HAP-1 (cell line): ENCODE data around the gene SCGB1C2.

Experiments used
- DNase-seq, 2 experiments: peaks; one replicate each; pipeline ENCODE4 v3.0.0-alpha.2; 2016 to 2020; ENCODE audit warnings: low spot score in 2 of 2
- H3K27me3 ChIP-seq: fragments of 250-450 bp; sonication (Bioruptor Pico); 2 replicates; pipeline ENCODE4 v1.5.1; 2020; ENCODE audit warnings: low read depth, mild to moderate bottlenecking, moderate library complexity
- H3K36me3 ChIP-seq: fragments of 250-450 bp; sonication (Bioruptor Pico); replicated peaks from 2 replicates; pipeline ENCODE4 v1.5.1; 2020; ENCODE audit warnings: mild to moderate bottlenecking
- H3K4me1 ChIP-seq: fragments of 250-450 bp; sonication (Bioruptor Pico); 2 replicates; pipeline ENCODE4 v1.5.1; 2020; ENCODE audit warnings: mild to moderate bottlenecking
- H3K4me3 ChIP-seq: fragments of 250-450 bp; sonication (Bioruptor Pico); 2 replicates; pipeline ENCODE4 v1.5.1; 2020; ENCODE audit warnings: mild to moderate bottlenecking, moderate library complexity
- H3K9me3 ChIP-seq: fragments of 250-450 bp; sonication (Bioruptor Pico); 2 replicates; pipeline ENCODE4 v1.5.1; 2020; ENCODE audit warnings: mild to moderate bottlenecking, moderate library complexity
- in situ Hi-C: fragments of 300-500 bp; cut with MboI; formaldehyde crosslinking; loops from 3 replicates; pipeline ENCODE4 v1.14.3; 2020; ENCODE audit warnings: low sequenced_read_pairs, inconsistent platforms, mixed read lengths

SCGB1C2 gene

GRCh38 chr17:170130-170670, 32.8 kb downstream of the SCGB1C2 start:
- in situ Hi-C loops, result no loop called here
- no peak for DNase-seq
- no peaks in the 10 kb centered on the region for H3K36me3 ChIP-seq
- no peak overlapping the region for H3K4me3 ChIP-seq
- no peaks in the 10 kb centered on the region for H3K27me3 ChIP-seq
- no peaks in the 10 kb centered on the region for H3K9me3 ChIP-seq
- no peaks in the 10 kb centered on the region for H3K4me1 ChIP-seq

- no peaks in the 10 kb centered on the region for H3K4me1 ChIP-seq
- in situ Hi-C loops, result no loop called here
- H3K27me3 ChIP-seq, result no peaks in the 10 kb centered on the region
- no peaks in the 10 kb centered on the region for H3K36me3 ChIP-seq
- no peak overlapping the region for H3K4me3 ChIP-seq
- DNase-seq, result no peak
- no peaks in the 10 kb centered on the region for H3K9me3 ChIP-seq
These were observed 34.5 kb downstream of the SCGB1C2 start for GRCh38 chr17:171871-172270.

- H3K36me3 ChIP-seq, result no peaks in the 10 kb centered on the region
- H3K4me3 ChIP-seq, result no peak overlapping the region
- no peaks in the 10 kb centered on the region for H3K27me3 ChIP-seq
- in situ Hi-C loops, result no loop called here
- no peak for DNase-seq
- no peaks in the 10 kb centered on the region for H3K9me3 ChIP-seq
- H3K4me1 ChIP-seq, result no peaks in the 10 kb centered on the region
These were observed 35.0 kb downstream of the SCGB1C2 start for GRCh38 chr17:172401-172800.

GRCh38 chr17:173166-173911, 36.0 kb downstream of the SCGB1C2 start:
- H3K4me1 ChIP-seq, result peaks cover 7% of the 10 kb centered on the region
- no peak for DNase-seq
- no peaks in the 10 kb centered on the region for H3K36me3 ChIP-seq
- H3K4me3 ChIP-seq, result no peak overlapping the region
- in situ Hi-C loops, result no loop called here
- no peaks in the 10 kb centered on the region for H3K9me3 ChIP-seq
- no peaks in the 10 kb centered on the region for H3K27me3 ChIP-seq

- Histone ChIP-seq H3K4me1 (peaks cover 16% of the 10 kb centered on the region), H3K27me3 (peaks cover 19% of the 10 kb centered on the region), H3K4me3 (no peak overlapping the region), H3K36me3 (no peaks in the 10 kb centered on the region), H3K9me3 (no peaks in the 10 kb centered on the region)
- no peak for DNase-seq
- in situ Hi-C loops, result no loop called here
These were observed 39.8 kb downstream of the SCGB1C2 start for GRCh38 chr17:177155-177554.

- Histone ChIP-seq H3K9me3 (no peaks in the 10 kb centered on the region), H3K27me3 (peaks cover 25% of the 10 kb centered on the region), H3K4me1 (peaks cover 16% of the 10 kb centered on the region), H3K36me3 (no peaks in the 10 kb centered on the region), H3K4me3 (no peak overlapping the region)
- in situ Hi-C loops, result no loop called here
- no peak for DNase-seq
These were observed 40.4 kb downstream of the SCGB1C2 start for GRCh38 chr17:177762-178161.

GRCh38 chr17:178292-179065, 41.1 kb downstream of the SCGB1C2 start:
- H3K4me1 ChIP-seq, result peaks cover 16% of the 10 kb centered on the region
- H3K4me3 ChIP-seq, result no peak overlapping the region
- peaks cover 29% of the 10 kb centered on the region for H3K27me3 ChIP-seq
- no peaks in the 10 kb centered on the region for H3K9me3 ChIP-seq
- in situ Hi-C loops, result no loop called here
- peak; percentile 73 to 88 for DNase-seq
- H3K36me3 ChIP-seq, result no peaks in the 10 kb centered on the region

GRCh38 chr17:179066-179432, 41.7 kb downstream of the SCGB1C2 start:
- in situ Hi-C loops, result no loop called here
- Histone ChIP-seq H3K27me3 (peaks cover 32% of the 10 kb centered on the region), H3K9me3 (no peaks in the 10 kb centered on the region), H3K4me3 (no peak overlapping the region), H3K36me3 (no peaks in the 10 kb centered on the region), H3K4me1 (peaks cover 16% of the 10 kb centered on the region)
- DNase-seq, result no peak

GRCh38 chr17:179781-180380, 42.5 kb downstream of the SCGB1C2 start:
- Histone ChIP-seq H3K9me3 (no peaks in the 10 kb centered on the region), H3K4me1 (peaks cover 16% of the 10 kb centered on the region), H3K36me3 (no peaks in the 10 kb centered on the region), H3K27me3 (peaks cover 32% of the 10 kb centered on the region), H3K4me3 (peak overlapping the region; percentile 23)
- DNase-seq, result no peak
- in situ Hi-C loops, result no loop called here

- Histone ChIP-seq H3K4me3 (peak overlapping the region; percentile 23), H3K4me1 (peaks cover 16% of the 10 kb centered on the region), H3K9me3 (no peaks in the 10 kb centered on the region), H3K27me3 (peaks cover 35% of the 10 kb centered on the region), H3K36me3 (no peaks in the 10 kb centered on the region)
- DNase-seq, result peak in 1 of 2 experiments; percentile 46
- in situ Hi-C loops, result no loop called here
These were observed 43.2 kb downstream of the SCGB1C2 start for GRCh38 chr17:180381-181244.

GRCh38 chr17:181245-182049, 44.1 kb downstream of the SCGB1C2 start, which contains the start of gene DOC2B:
TSS of gene DOC2B (minus strand) at chr17:181650. CDS start at chr17:181479, 171 bp downstream.
- Histone ChIP-seq H3K9me3 (no peaks in the 10 kb centered on the region), H3K4me1 (peaks cover 16% of the 10 kb centered on the region), H3K36me3 (no peaks in the 10 kb centered on the region), H3K4me3 (peak within 1 kb of the TSS; percentile 23), H3K27me3 (peaks cover 40% of the 10 kb centered on the region)
- DNase-seq, result peak in 1 of 2 experiments; percentile 45
- in situ Hi-C loops, result no loop called here

- H3K9me3 ChIP-seq, result no peaks in the 10 kb centered on the region
- no peak overlapping the region for H3K4me3 ChIP-seq
- H3K36me3 ChIP-seq, result no peaks in the 10 kb centered on the region
- peaks cover 16% of the 10 kb centered on the region for H3K4me1 ChIP-seq
- peaks cover 40% of the 10 kb centered on the region for H3K27me3 ChIP-seq
- in situ Hi-C loops, result no loop called here
- DNase-seq, result peak in 1 of 2 experiments; percentile 20
These were observed 44.8 kb downstream of the SCGB1C2 start for GRCh38 chr17:182050-182751.
